GM12801 (cell line): ENCODE measurements around the gene CRACR2B.

ENCODE experiments used
- TF ChIP-seq, protein P1 (sequence below): IDR thresholded peaks from one replicate; pipeline ENCODE4 v1.5.1; 2011; ENCODE audit warnings: control low read depth; ENCODE audit not compliant: insufficient read length; ENCODE audit errors: extremely low read depth

The CRACR2B gene

DNA sequence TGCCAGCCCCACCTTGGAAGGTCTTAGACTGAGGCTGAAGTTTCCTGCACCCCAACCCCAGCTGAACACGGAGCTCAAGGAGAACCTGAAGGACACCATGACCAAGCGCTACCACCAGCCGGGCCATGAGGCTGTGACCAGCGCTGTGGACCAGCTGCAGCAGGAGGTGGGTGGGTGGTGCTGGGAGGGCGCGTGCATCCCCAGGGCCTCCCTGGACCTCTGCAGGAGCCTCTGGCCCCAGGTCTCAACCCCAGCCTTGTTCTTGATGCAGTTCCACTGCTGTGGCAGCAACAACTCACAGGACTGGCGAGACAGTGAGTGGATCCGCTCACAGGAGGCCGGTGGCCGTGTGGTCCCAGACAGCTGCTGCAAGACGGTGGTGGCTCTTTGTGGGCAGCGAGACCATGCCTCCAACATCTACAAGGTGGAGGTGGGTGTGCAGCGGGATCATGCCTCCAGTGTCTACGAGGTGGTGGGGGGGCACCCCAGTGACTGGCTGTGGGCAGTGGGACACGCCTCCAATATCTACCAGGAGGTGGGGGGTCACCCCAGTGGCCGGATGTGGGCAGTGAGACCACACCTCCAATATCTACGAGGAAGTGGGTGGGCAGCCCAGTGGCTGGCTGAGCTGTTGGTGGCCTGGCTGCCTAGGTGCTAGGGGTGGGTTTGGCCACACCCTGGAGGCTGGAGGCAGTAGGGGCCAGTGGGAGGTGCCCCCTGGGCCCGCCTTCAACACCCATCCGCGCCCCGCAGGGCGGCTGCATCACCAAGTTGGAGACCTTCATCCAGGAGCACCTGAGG is 9.7 kb downstream of the CRACR2B start:
- TF ChIP-seq, protein P1, sequence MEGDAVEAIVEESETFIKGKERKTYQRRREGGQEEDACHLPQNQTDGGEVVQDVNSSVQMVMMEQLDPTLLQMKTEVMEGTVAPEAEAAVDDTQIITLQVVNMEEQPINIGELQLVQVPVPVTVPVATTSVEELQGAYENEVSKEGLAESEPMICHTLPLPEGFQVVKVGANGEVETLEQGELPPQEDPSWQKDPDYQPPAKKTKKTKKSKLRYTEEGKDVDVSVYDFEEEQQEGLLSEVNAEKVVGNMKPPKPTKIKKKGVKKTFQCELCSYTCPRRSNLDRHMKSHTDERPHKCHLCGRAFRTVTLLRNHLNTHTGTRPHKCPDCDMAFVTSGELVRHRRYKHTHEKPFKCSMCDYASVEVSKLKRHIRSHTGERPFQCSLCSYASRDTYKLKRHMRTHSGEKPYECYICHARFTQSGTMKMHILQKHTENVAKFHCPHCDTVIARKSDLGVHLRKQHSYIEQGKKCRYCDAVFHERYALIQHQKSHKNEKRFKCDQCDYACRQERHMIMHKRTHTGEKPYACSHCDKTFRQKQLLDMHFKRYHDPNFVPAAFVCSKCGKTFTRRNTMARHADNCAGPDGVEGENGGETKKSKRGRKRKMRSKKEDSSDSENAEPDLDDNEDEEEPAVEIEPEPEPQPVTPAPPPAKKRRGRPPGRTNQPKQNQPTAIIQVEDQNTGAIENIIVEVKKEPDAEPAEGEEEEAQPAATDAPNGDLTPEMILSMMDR, result no peak

DNA sequence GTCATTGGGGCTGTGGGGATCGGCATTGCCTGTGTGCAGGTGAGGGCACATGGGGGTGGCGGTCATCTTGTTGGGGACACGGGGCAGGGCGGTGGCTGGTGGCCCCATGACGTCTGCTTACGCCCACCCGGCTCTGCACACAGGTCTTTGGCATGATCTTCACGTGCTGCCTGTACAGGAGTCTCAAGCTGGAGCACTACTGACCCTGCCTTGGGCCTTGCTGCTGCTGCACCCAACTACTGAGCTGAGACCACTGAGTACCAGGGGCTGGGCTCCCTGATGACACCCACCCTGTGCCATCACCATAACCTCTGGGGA is 10.2 kb downstream of the CRACR2B start:
- TF ChIP-seq, protein P1, result no peak

DNA sequence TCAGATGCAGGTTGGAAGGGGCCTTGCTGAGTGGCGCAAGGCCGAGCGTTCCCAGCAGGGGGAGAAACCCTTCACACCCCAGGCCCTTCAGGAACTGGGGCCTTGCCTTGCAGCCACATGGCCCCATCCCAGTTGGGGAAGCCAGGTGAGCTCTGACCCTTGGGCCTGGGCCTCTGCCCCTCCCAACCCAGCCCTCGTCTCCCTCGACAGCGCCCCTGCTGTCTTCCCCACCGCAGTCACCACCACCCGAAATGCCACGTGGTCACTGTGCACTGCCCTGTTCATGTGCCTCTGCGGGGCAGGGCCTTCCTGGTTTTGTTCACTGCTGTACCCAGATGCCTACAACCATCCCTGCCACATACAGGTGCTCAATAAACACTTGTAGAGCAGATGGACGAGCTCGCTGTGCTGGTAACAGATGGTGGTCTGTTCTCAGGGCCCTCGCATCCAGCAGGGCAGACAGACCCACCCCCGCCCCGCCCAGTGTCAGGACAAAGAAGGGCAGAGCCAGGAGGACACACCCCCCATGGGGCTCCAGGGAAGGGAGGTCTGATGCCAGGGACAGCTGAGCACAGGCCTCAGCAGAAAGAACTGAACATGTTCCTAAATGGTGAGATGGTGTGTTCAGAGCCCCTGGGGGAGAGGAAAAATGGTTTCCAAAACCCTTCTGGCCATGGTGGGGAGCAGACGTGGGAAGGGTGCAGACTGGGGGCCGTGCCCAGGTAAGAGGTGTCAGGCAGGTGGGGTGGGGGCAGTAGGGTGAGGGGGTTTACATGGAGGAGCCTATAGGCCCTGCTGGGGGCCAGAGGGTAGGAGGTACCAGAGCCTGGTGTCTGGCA is 10.9 kb downstream of the CRACR2B start:
- TF ChIP-seq, protein P1, result no peak

DNA sequence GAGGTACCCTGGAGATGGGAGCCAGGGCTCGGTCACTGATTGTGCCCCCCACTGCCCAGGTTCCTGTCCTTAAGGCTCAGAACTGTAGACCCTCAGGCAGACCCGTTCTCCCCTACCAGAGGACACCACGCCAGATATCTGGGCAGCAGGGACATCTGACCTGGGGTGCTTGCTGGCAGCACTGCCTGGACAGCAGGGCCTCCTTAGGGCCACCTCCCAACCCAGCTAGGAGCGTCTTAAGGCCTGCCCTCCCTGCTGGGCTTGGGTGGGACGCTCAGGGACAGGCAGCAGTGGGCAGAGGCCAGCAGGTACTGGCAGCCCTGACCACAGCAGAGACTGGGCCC is 11.5 kb downstream of the CRACR2B start:
- TF ChIP-seq, protein P1, result no peak

GRCh38 chr11:839875-840617 is 12.3 kb downstream of the CRACR2B start:
- TF ChIP-seq, protein P1, result no peak

GRCh38 chr11:841981-842369 is 14.3 kb downstream of the CRACR2B start:
- TF ChIP-seq, protein P1, result no peak

GRCh38 chr11:842370-843002 is 14.8 kb downstream of the CRACR2B start, which contains the start of the genes POLR2L and TSPAN4:
Gene POLR2L (minus strand): TSS chr11:842529. CDS start chr11:842508, 21 bp downstream.
Gene TSPAN4 (plus strand): TSS chr11:842852. CDS start chr11:850305, 7,453 bp downstream.
- TF ChIP-seq, protein P1, result no peak
